ENCODE results near the gene KNCN. TPM values are rescaled to one million over a fixed set of nuclear protein-coding genes. Genes with fewer than 3 reads are reported as not detected.
A peak's percentile ranks its signal among the peaks of the same experiment; 100 is the strongest.

The KNCN gene
- total RNA-seq, 1 experiment from 2014 or later, result not detected

DNA sequence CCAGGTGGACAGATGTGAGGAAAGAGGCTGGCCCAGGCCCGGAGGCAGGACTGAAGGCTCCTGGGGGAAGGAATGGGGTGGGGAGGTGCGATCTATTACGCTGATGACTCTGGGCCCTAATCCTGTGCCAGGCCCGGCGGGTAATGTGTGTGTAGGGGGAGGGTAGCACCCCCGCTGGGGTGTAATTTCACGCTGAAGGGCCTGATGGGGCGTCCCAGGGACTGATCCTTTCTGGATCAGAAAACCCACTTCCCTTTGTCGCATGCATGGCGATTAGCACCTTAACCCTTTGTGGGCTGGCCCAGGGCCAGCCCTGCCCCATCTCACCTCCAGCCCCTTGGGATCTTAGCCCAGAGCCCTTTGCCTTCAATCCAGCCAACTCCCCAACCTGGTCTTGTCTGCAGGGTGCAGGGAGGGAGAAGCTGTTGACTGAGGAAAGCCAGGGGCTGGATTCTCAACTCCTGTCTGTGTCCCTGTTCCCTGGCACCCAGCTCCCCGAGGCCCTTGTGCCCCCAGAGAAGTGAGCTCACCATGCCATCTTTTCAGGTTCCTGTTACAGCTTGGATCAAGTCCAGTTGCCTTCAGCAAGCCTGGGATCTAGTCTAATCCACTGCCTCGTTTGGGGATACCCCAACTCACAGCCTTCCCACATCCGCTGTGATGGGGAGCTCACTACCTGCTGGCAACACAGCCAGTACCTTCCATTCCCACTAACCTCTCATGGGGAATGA, 26.0 kb downstream of the KNCN start:
- H2BK20ac ChIP-seq (ENCODE audit: low read depth, low read length, poor library complexity, severe bottlenecking), result no peak overlapping the region
- no peak overlapping the region for H2BK5ac ChIP-seq (ENCODE audit: insufficient read length, low read length)
- peak overlapping the region; percentile 26 to 57; a peak in 3 of 5 replicates for H3K4me3 Mint-ChIP-seq
- TF ChIP-seq, protein P1, sequence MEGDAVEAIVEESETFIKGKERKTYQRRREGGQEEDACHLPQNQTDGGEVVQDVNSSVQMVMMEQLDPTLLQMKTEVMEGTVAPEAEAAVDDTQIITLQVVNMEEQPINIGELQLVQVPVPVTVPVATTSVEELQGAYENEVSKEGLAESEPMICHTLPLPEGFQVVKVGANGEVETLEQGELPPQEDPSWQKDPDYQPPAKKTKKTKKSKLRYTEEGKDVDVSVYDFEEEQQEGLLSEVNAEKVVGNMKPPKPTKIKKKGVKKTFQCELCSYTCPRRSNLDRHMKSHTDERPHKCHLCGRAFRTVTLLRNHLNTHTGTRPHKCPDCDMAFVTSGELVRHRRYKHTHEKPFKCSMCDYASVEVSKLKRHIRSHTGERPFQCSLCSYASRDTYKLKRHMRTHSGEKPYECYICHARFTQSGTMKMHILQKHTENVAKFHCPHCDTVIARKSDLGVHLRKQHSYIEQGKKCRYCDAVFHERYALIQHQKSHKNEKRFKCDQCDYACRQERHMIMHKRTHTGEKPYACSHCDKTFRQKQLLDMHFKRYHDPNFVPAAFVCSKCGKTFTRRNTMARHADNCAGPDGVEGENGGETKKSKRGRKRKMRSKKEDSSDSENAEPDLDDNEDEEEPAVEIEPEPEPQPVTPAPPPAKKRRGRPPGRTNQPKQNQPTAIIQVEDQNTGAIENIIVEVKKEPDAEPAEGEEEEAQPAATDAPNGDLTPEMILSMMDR (conservative IDR thresholded peaks at IDR 0.05), result no peak
- no peak overlapping the region for H2BK120ac ChIP-seq (ENCODE audit: low read depth, low read length, poor library complexity, severe bottlenecking)
- H2AK5ac ChIP-seq (ENCODE audit: insufficient read length, low read length), result no peak overlapping the region
- H2AFZ ChIP-seq (ENCODE audit: low read length), result no peak overlapping the region
- no peak overlapping the region for H3K23ac ChIP-seq (ENCODE audit: insufficient read length, low read depth, low read length)
- H3K4me2 ChIP-seq (ENCODE audit: insufficient read depth, insufficient read length, low read length), result no peak overlapping the region
- WGBS (ENCODE audit: extremely low coverage, insufficient read length, low lambda C conversion rate), result no CpG with 5 or more reads among the region's 13 CpGs
- peaks cover 95% of the 10 kb centered on the region for H3K27me3 Mint-ChIP-seq (ENCODE audit: low read depth)
- peaks cover 11% of the 10 kb centered on the region; the same call in 1 of the 2 replicates for H3K27me3 ChIP-seq (ENCODE audit: insufficient read depth, low read length)
- no peak overlapping the region for H4K5ac ChIP-seq (ENCODE audit: insufficient read length, low read depth, low read length)
- H3K79me2 ChIP-seq (ENCODE audit: insufficient read depth, low read length), result no peaks in the 10 kb centered on the region
- H3K27ac Mint-ChIP-seq, result no peak overlapping the region
- DNase-seq, result no peak
- H2BK15ac ChIP-seq (ENCODE audit: low read depth, low read length), result no peak overlapping the region
- H4K91ac ChIP-seq (ENCODE audit: insufficient read length, low read depth, low read length), result no peak overlapping the region
- H3K27ac ChIP-seq (ENCODE audit: insufficient read length, low read depth, low read length), result no peak overlapping the region
- no peak overlapping the region for H3K9ac ChIP-seq (ENCODE audit: extremely low read depth, insufficient read length, low read length)
- no peaks in the 10 kb centered on the region for H3K79me1 ChIP-seq (ENCODE audit: insufficient read depth, low read depth, low read length, poor library complexity, severe bottlenecking)
- peaks cover 6% of the 10 kb centered on the region; the same call in 1 of the 2 replicates for H3K4me1 ChIP-seq (ENCODE audit: insufficient read depth, low read length)
- no peak overlapping the region for H3K14ac ChIP-seq (ENCODE audit: insufficient read depth, low read length)
- H3K4me1 Mint-ChIP-seq, result peaks cover 74 to 75% of the 10 kb centered on the region in 2 experiments
- H3K9me3 ChIP-seq (ENCODE audit: control insufficient read depth, low read depth, low read length), result no peaks in the 10 kb centered on the region
- H3K9me3 Mint-ChIP-seq, result no peaks in the 10 kb centered on the region; a peak in 2 of 5 replicates
- H3K4ac ChIP-seq (ENCODE audit: low read depth, low read length), result no peak overlapping the region
- H3K23me2 ChIP-seq (ENCODE audit: insufficient read length, low read depth, low read length, poor library complexity, severe bottlenecking), result no peaks in the 10 kb centered on the region
- H3T11ph ChIP-seq (ENCODE audit: low read length), result no peak overlapping the region
- no peak overlapping the region for H4K8ac ChIP-seq (replicated peaks; ENCODE audit: insufficient read length, low read depth, low read length)
- H3K56ac ChIP-seq (ENCODE audit: insufficient read length, low read depth, low read length), result no peak overlapping the region
- no peak overlapping the region for H3K18ac ChIP-seq (ENCODE audit: insufficient read length, low read depth, low read length)
- no peak overlapping the region for H2BK12ac ChIP-seq (ENCODE audit: insufficient read length, low read depth, low read length)
- H4K20me1 ChIP-seq (ENCODE audit: control insufficient read depth, insufficient read depth, insufficient read length), result no peaks in the 10 kb centered on the region
- H3K36me3 Mint-ChIP-seq (ENCODE audit: insufficient read depth in 1 of 3, low read depth in 3 of 3), result no peaks in the 10 kb centered on the region
